ENCODE data around the gene PAX3.

The PAX3 gene

GRCh38 chr2:222288590-222289277 lies 10.1 kb downstream of the PAX3 start:
- no peaks in the 10 kb centered on the region for H3K9me3 ChIP-seq
- in situ Hi-C loops (cut with MboI; ENCODE audit: low sequenced_read_pairs) = no loop called here
- H3K4me1 ChIP-seq = peaks cover 34% of the 10 kb centered on the region
- H3K4me3 ChIP-seq = no peak overlapping the region
- DNase-seq (ENCODE audit: low spot score in 2 of 2) = no peak
- peaks cover 6% of the 10 kb centered on the region for H3K27me3 ChIP-seq (ENCODE audit: low read depth)
- no peaks in the 10 kb centered on the region for H3K36me3 ChIP-seq (replicated peaks)

GRCh38 chr2:222287862-222288479 lies 10.8 kb downstream of the PAX3 start:
- Histone ChIP-seq H3K4me1 (peaks cover 36% of the 10 kb centered on the region), H3K9me3 (no peaks in the 10 kb centered on the region), H3K36me3 (replicated peaks) (no peaks in the 10 kb centered on the region), H3K27me3 (ENCODE audit: low read depth) (peaks cover 6% of the 10 kb centered on the region), H3K4me3 (no peak overlapping the region)
- in situ Hi-C loops (cut with MboI; ENCODE audit: low sequenced_read_pairs) = no loop called here
- no peak for DNase-seq (ENCODE audit: low spot score in 2 of 2)

DNA sequence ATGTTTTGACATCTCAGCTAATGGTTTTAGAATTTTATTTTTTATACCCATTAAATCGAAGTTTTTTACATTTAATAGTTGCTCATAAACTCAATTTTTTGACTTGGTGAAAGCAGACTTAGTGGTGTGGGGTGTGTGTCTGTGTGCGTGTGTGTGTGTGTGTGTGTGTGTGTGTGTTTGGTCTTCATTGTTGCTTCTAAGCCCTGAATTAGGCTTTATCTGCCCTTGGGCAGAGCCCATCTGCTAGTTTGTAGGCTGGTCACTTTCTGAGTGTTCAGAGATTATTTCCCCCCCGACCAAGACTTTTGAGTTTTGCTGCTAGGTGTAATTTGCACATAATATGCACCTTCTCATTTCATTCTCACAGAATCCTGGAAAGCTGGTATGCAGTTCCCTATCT lies 14.3 kb downstream of the PAX3 start:
- Histone ChIP-seq H3K9me3 (no peaks in the 10 kb centered on the region), H3K36me3 (replicated peaks) (no peaks in the 10 kb centered on the region), H3K4me3 (no peak overlapping the region), H3K27me3 (ENCODE audit: low read depth) (no peaks in the 10 kb centered on the region), H3K4me1 (peaks cover 16% of the 10 kb centered on the region)
- in situ Hi-C loops (cut with MboI; ENCODE audit: low sequenced_read_pairs) = no loop called here
- DNase-seq (ENCODE audit: low spot score in 2 of 2) = no peak

- H3K4me3 ChIP-seq = no peak overlapping the region
- peaks cover 16% of the 10 kb centered on the region for H3K4me1 ChIP-seq
- DNase-seq (ENCODE audit: low spot score in 2 of 2) = peak in 1 of 2 experiments; percentile 48
- H3K36me3 ChIP-seq (replicated peaks) = no peaks in the 10 kb centered on the region
- in situ Hi-C loops (cut with MboI; ENCODE audit: low sequenced_read_pairs) = no loop called here
- no peaks in the 10 kb centered on the region for H3K27me3 ChIP-seq (ENCODE audit: low read depth)
- no peaks in the 10 kb centered on the region for H3K9me3 ChIP-seq
Measured at GRCh38 chr2:222283634-222284033, 15.2 kb downstream of the PAX3 start.

DNA sequence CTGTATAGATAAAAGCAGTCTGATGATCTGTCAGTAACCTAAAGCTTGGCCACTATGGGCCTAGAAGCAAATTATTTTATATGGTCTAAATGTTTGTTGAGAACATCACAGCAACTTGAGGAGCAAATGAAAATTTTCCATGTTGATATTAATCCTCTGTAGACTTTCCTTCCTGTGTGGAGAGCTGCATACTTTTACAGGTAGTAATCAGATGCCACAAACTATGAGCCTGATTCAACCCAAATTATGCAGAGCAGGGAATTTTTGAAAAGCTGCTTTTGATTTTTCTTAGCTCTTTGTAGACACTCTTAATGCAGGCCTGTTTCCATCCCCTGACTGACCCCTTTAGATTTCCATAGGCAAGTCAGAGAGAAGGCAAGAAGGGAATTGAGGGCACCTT lies 17.3 kb downstream of the PAX3 start:
- no peak overlapping the region for H3K4me3 ChIP-seq
- H3K4me1 ChIP-seq = peaks cover 16% of the 10 kb centered on the region
- in situ Hi-C loops (cut with MboI; ENCODE audit: low sequenced_read_pairs) = no loop called here
- peaks cover 2% of the 10 kb centered on the region; the same call in 1 of the 2 replicates for H3K27me3 ChIP-seq (ENCODE audit: low read depth)
- no peaks in the 10 kb centered on the region for H3K9me3 ChIP-seq
- DNase-seq (ENCODE audit: low spot score in 2 of 2) = no peak
- H3K36me3 ChIP-seq (replicated peaks) = no peaks in the 10 kb centered on the region

DNA sequence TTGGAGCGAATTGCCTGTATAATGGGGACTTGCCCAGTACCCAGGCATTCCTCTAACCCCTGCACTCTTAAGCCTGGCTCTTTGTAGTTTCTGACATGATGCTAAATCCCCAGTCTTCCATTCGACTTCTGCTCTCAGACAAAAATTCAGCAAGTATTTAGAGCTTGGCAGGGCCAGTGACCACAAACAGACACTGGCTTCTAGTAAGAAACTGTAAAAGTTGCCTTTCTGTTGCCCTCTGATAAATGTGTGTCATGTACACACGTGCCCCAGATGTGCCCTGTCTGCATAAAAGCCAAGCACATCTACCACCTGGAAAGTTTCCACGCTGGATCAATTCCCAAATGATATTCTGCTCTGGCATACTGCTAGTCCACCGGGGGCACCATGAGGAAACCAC lies 18.0 kb downstream of the PAX3 start:
- Histone ChIP-seq H3K9me3 (no peaks in the 10 kb centered on the region), H3K27me3 (ENCODE audit: low read depth) (peaks cover 8% of the 10 kb centered on the region; the same call in 1 of the 2 replicates), H3K4me1 (peaks cover 16% of the 10 kb centered on the region), H3K36me3 (replicated peaks) (no peaks in the 10 kb centered on the region), H3K4me3 (no peak overlapping the region)
- no peak for DNase-seq (ENCODE audit: low spot score in 2 of 2)
- in situ Hi-C loops (cut with MboI; ENCODE audit: low sequenced_read_pairs) = no loop called here

DNA sequence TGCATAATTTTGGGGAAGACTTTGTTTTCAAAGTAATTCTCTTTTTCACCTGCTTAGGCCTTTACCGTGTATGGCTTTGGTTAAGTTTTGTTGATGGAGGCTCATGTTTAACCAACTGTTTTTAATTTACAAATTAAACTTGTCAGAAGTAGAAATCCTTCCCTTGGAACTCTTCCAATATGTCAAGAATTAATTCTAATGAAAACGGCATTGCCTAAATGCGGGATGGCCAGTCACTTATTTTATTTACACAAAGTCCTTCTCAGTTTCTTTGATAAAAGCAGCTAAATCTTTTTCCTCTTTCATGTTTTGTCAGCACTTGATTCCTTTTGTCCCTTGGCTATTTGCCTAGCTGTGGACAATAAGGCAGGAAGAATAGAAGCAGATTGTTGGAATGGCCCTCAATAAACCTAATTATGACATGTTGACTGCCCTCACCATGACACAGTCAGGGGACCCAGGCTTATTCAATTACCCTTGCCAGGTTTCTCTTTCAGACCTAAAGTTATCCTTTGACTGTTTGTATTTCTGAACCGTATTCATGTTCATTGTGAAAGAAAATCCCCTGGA lies 26.3 kb downstream of the PAX3 start:
- H3K4me3 ChIP-seq = no peak overlapping the region
- H3K36me3 ChIP-seq (replicated peaks) = no peaks in the 10 kb centered on the region
- DNase-seq (ENCODE audit: low spot score in 2 of 2) = peak; percentile 22 to 46
- peaks cover 42% of the 10 kb centered on the region for H3K27me3 ChIP-seq (ENCODE audit: low read depth)
- no peaks in the 10 kb centered on the region; the same call in 1 of the 2 replicates for H3K4me1 ChIP-seq
- in situ Hi-C loops (cut with MboI; ENCODE audit: low sequenced_read_pairs) = no loop called here
- no peaks in the 10 kb centered on the region for H3K9me3 ChIP-seq

DNA sequence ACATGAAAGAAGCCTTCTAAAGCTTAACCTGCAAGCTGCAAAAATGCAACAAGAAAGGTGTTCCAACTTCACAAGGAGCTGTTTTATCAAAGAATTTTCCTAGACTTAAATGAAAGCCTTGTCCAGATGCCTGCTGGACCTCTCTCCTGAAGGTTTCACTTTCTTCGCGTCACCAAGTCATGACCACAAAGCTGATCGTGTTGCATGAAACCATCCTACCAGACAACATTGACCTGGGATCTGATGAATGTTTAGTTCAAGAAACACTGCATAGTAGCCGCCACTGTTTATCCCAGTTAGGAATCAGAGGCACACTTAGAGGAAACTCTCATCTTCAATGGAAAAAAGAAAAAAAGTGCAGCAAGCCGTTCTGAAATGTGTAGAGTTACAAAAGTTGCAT lies 26.9 kb downstream of the PAX3 start:
- peaks cover 44% of the 10 kb centered on the region for H3K27me3 ChIP-seq (ENCODE audit: low read depth)
- no peaks in the 10 kb centered on the region; the same call in 1 of the 2 replicates for H3K4me1 ChIP-seq
- in situ Hi-C loops (cut with MboI; ENCODE audit: low sequenced_read_pairs) = no loop called here

GRCh38 chr2:222270396-222270795 lies 28.4 kb downstream of the PAX3 start:
- Histone ChIP-seq H3K4me3 (no peak overlapping the region), H3K9me3 (no peaks in the 10 kb centered on the region), H3K27me3 (ENCODE audit: low read depth) (peaks cover 39% of the 10 kb centered on the region), H3K4me1 (no peaks in the 10 kb centered on the region; the same call in 1 of the 2 replicates), H3K36me3 (replicated peaks) (no peaks in the 10 kb centered on the region)
- in situ Hi-C loops (cut with MboI; ENCODE audit: low sequenced_read_pairs) = no loop called here
- DNase-seq (ENCODE audit: low spot score in 2 of 2) = no peak

More for the DNA sequence above, 26.9 kb downstream of the PAX3 start:
- Histone ChIP-seq H3K9me3 (no peaks in the 10 kb centered on the region), H3K4me3 (no peak overlapping the region), H3K36me3 (replicated peaks) (no peaks in the 10 kb centered on the region)
- DNase-seq (ENCODE audit: low spot score in 2 of 2) = no peak

GRCh38 chr2:222269132-222269531 lies 29.7 kb downstream of the PAX3 start:
- Histone ChIP-seq H3K27me3 (ENCODE audit: low read depth) (peaks cover 32% of the 10 kb centered on the region), H3K9me3 (no peaks in the 10 kb centered on the region), H3K36me3 (replicated peaks) (no peaks in the 10 kb centered on the region), H3K4me1 (no peaks in the 10 kb centered on the region; the same call in 1 of the 2 replicates), H3K4me3 (no peak overlapping the region)
- no peak for DNase-seq (ENCODE audit: low spot score in 2 of 2)
- in situ Hi-C loops (cut with MboI; ENCODE audit: low sequenced_read_pairs) = no loop called here

- no peak for DNase-seq (ENCODE audit: low spot score in 2 of 2)
- Histone ChIP-seq H3K36me3 (replicated peaks) (no peaks in the 10 kb centered on the region), H3K9me3 (no peaks in the 10 kb centered on the region), H3K4me1 (no peaks in the 10 kb centered on the region; the same call in 1 of the 2 replicates), H3K4me3 (no peak overlapping the region), H3K27me3 (ENCODE audit: low read depth) (peaks cover 26% of the 10 kb centered on the region)
- in situ Hi-C loops (cut with MboI; ENCODE audit: low sequenced_read_pairs) = no loop called here
Measured at GRCh38 chr2:222268311-222268990, 30.3 kb downstream of the PAX3 start.

- Histone ChIP-seq H3K9me3 (no peaks in the 10 kb centered on the region), H3K4me1 (no peaks in the 10 kb centered on the region), H3K27me3 (ENCODE audit: low read depth) (peaks cover 11% of the 10 kb centered on the region), H3K36me3 (replicated peaks) (no peaks in the 10 kb centered on the region), H3K4me3 (no peak overlapping the region)
- in situ Hi-C loops (cut with MboI; ENCODE audit: low sequenced_read_pairs) = no loop called here
- DNase-seq (ENCODE audit: low spot score in 2 of 2) = no peak
Measured at GRCh38 chr2:222264791-222265320, 33.9 kb downstream of the PAX3 start.

GRCh38 chr2:222261504-222261903 lies 37.3 kb downstream of the PAX3 start:
- Histone ChIP-seq H3K9me3 (no peaks in the 10 kb centered on the region), H3K4me3 (no peak overlapping the region), H3K4me1 (no peaks in the 10 kb centered on the region), H3K36me3 (replicated peaks) (no peaks in the 10 kb centered on the region), H3K27me3 (ENCODE audit: low read depth) (peaks cover 7% of the 10 kb centered on the region; the same call in 1 of the 2 replicates)
- no peak for DNase-seq (ENCODE audit: low spot score in 2 of 2)
- in situ Hi-C loops (cut with MboI; ENCODE audit: low sequenced_read_pairs) = no loop called here

Measured in HAP-1 (cell line).